DOHH2 (cell line): ENCODE measurements around the gene CBX5.
"Not testable (repeated sequence)": the region's sequence is repeated elsewhere in the genome, so short reads cannot be mapped to it uniquely, and the experiment has no call there.

Experiments used
- H3F3A ChIP-seq: fragments of 200-600 bp; sonication (generic), shearing (Covaris generic); 2 replicates; pipeline ENCODE4 v1.6.0; 2016; ENCODE audit warnings: antibody characterized with exemption, mild to moderate bottlenecking; ENCODE audit not compliant: control insufficient read depth, insufficient read depth
- H3K27ac ChIP-seq: fragments of 200-600 bp; sonication (generic); 2 replicates; pipeline ENCODE4 v1.5.1; 2014; ENCODE audit warnings: low read depth, mild to moderate bottlenecking, low read length, moderate library complexity
- H3K27me3 ChIP-seq: fragments of 200-600 bp; sonication (generic); 2 replicates; pipeline ENCODE4 v1.6.1; 2014; ENCODE audit warnings: mild to moderate bottlenecking, low read length, mixed read lengths; ENCODE audit not compliant: control insufficient read depth
- H3K36me3 ChIP-seq: fragments of 200-600 bp; sonication (generic); 2 replicates; pipeline ENCODE4 v1.6.1; 2014; ENCODE audit warnings: mild to moderate bottlenecking, low read length, moderate library complexity, mixed read lengths; ENCODE audit not compliant: control insufficient read depth
- H3K4me1 ChIP-seq: fragments of 200-600 bp; sonication (generic); 2 replicates; pipeline ENCODE4 v1.6.1; 2014; ENCODE audit warnings: mild to moderate bottlenecking, low read length, mixed read lengths; ENCODE audit not compliant: control insufficient read depth
- H3K4me2 ChIP-seq: fragments of 200-600 bp; sonication (generic); 2 replicates; pipeline ENCODE4 v1.6.0; 2014; ENCODE audit warnings: mild to moderate bottlenecking, low read length, moderate library complexity
- H3K4me3 ChIP-seq: fragments of 200-600 bp; sonication (generic); 2 replicates; pipeline ENCODE4 v1.5.1; 2014; ENCODE audit warnings: mild to moderate bottlenecking, low read length, mixed read lengths
- H3K79me2 ChIP-seq: fragments of 200-600 bp; sonication (generic); 2 replicates; pipeline ENCODE4 v1.6.1; 2014; ENCODE audit warnings: mild to moderate bottlenecking, low read length, mixed read lengths; ENCODE audit not compliant: control insufficient read depth
- H3K9me2 ChIP-seq: fragments of 200-600 bp; sonication (generic); replicated peaks from 2 replicates; pipeline ENCODE4 v1.6.1; 2014; ENCODE audit warnings: mild to moderate bottlenecking, low read length, mixed read lengths; ENCODE audit not compliant: control insufficient read depth
- H3K9me3 ChIP-seq: fragments of 200-600 bp; sonication (generic); 2 replicates; pipeline ENCODE4 v1.6.1; 2014; ENCODE audit warnings: antibody characterized with exemption, low read length, mixed read lengths; ENCODE audit not compliant: control insufficient read depth, insufficient read depth
- H4K20me1 ChIP-seq: fragments of 200-600 bp; sonication (generic); 2 replicates; pipeline ENCODE4 v1.6.0; 2014; ENCODE audit warnings: low read depth, mild to moderate bottlenecking, antibody characterized with exemption, low read length, moderate library complexity; ENCODE audit not compliant: control insufficient read depth, insufficient read depth
- CTCF ChIP-seq: fragments of 200-600 bp; sonication (generic); IDR thresholded peaks from one replicate; pipeline ENCODE4 v1.5.1; 2014; ENCODE audit warnings: antibody characterized with exemption, mild to moderate bottlenecking, low read depth, low read length; ENCODE audit not compliant: poor library complexity, severe bottlenecking
- EZH2phosphoT487 ChIP-seq: fragments of 200-600 bp; sonication (generic); IDR thresholded peaks from 2 replicates; pipeline ENCODE4 v1.6.1; 2017; ENCODE audit warnings: borderline replicate concordance, mild to moderate bottlenecking, antibody characterized with exemption, low read length, moderate library complexity, mixed read lengths

Gene CBX5

GRCh38 chr12:54187075-54187474 lies 92.8 kb downstream of the CBX5 start:
- peaks cover 38% of the 10 kb centered on the region for H3K4me1 ChIP-seq
- H3K36me3 ChIP-seq = peaks cover 7% of the 10 kb centered on the region
- H3K27me3 ChIP-seq = no peaks in the 10 kb centered on the region
- peaks cover 10% of the 10 kb centered on the region for H3K79me2 ChIP-seq
- TF ChIP-seq EZH2phosphoT487 = no peak
- no peak for TF ChIP-seq CTCF
- no peaks in the 10 kb centered on the region for H3F3A ChIP-seq
- no peaks in the 10 kb centered on the region; the same call in 1 of the 2 replicates for H4K20me1 ChIP-seq
- no peak overlapping the region for H3K4me3 ChIP-seq
- H3K27ac ChIP-seq = no peak overlapping the region
- H3K9me3 ChIP-seq = no peaks in the 10 kb centered on the region
- H3K9me2 ChIP-seq = no peaks in the 10 kb centered on the region
- peak overlapping the region; percentile 46; the same call in 1 of the 2 replicates for H3K4me2 ChIP-seq

DNA sequence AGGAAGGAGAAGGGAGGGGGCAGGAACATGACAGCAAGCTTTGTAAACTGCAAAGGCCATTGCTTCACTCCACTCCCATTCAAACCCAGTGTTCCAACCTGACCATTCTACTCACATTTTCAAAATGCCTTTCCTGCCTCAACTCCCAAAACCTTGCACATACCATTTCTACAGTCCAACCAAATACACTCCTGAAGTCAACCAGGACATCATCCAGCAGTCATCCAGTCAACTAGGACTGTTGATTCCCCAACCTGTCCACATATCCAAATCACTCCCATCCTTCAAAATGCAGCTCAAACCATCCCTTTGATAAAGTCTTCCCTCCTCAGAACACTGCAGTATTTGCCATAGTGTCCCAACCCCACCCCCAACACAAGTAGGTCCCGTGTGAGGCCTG lies 94.0 kb downstream of the CBX5 start:
- Histone ChIP-seq H3K9me2 (no peaks in the 10 kb centered on the region), H3K27me3 (no peaks in the 10 kb centered on the region), H3K36me3 (peaks cover 7% of the 10 kb centered on the region), H4K20me1 (no peaks in the 10 kb centered on the region; the same call in 1 of the 2 replicates), H3K4me1 (peaks cover 26% of the 10 kb centered on the region), H3K27ac (no peak overlapping the region), H3K4me2 (no peak overlapping the region), H3K4me3 (no peak overlapping the region), H3K79me2 (peaks cover 10% of the 10 kb centered on the region), H3F3A (no peaks in the 10 kb centered on the region), H3K9me3 (no peaks in the 10 kb centered on the region)
- TF ChIP-seq EZH2phosphoT487 = no peak
- no peak for TF ChIP-seq CTCF

- H3K4me1 ChIP-seq = peaks cover 20% of the 10 kb centered on the region
- H3K9me2 ChIP-seq, H3K36me3 ChIP-seq, H3K4me2 ChIP-seq, H3K4me3 ChIP-seq, H3K9me3 ChIP-seq, H3K27ac ChIP-seq, H3K27me3 ChIP-seq, H4K20me1 ChIP-seq, H3F3A ChIP-seq: not testable (repeated sequence)
- H3K79me2 ChIP-seq = peaks cover 10% of the 10 kb centered on the region
Observed at GRCh38 chr12:54185297-54185696, 94.6 kb downstream of the CBX5 start.

DNA sequence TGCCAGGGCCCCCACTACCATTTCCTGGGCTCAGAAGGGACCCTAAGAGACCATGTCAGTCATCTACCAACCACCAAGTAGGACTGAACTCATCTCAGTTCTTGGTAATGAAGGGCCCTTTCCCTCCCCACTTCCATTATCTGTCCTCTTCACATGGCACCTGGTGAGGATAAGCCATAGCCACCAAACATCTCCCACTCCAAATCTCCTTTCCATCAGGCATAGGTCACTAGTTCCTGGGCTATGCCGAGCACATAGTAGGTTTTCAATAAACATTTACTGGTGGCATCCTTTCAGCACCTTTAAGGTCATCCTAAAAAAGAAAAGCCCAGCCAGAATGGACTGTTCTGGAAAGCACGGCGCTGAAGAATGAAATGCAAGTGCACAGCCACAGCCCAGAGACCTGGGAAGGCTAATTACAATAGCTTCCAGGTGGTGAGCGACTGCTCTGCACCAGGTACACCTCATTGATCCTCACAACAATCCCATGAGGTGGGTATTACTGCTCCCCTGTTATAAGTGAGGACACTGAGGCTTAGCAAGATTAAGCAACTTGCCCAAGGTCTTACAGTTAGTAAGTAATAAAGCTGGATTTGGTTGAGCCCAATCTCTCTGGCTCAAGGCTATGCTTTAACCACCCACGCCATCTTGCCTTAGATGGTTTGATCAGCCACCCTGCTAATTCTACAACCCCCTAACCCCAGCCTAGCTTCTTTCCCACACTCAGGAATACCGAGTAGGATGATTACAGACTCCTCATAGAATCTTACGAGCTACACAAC lies 95.7 kb downstream of the CBX5 start:
- no peak overlapping the region for H3K4me3 ChIP-seq
- peaks cover 10% of the 10 kb centered on the region for H3K79me2 ChIP-seq
- TF ChIP-seq EZH2phosphoT487 = no peak
- no peak for TF ChIP-seq CTCF
- H3K4me2 ChIP-seq = no peak overlapping the region
- no peak overlapping the region for H3K27ac ChIP-seq
- no peaks in the 10 kb centered on the region; the same call in 1 of the 2 replicates for H4K20me1 ChIP-seq
- H3K4me1 ChIP-seq = peaks cover 9% of the 10 kb centered on the region
- no peaks in the 10 kb centered on the region for H3F3A ChIP-seq
- no peaks in the 10 kb centered on the region for H3K9me2 ChIP-seq
- H3K27me3 ChIP-seq = no peaks in the 10 kb centered on the region
- H3K36me3 ChIP-seq = peaks cover 7% of the 10 kb centered on the region
- H3K9me3 ChIP-seq = no peaks in the 10 kb centered on the region
